ENCODE results near the gene HCN1.

DNA sequence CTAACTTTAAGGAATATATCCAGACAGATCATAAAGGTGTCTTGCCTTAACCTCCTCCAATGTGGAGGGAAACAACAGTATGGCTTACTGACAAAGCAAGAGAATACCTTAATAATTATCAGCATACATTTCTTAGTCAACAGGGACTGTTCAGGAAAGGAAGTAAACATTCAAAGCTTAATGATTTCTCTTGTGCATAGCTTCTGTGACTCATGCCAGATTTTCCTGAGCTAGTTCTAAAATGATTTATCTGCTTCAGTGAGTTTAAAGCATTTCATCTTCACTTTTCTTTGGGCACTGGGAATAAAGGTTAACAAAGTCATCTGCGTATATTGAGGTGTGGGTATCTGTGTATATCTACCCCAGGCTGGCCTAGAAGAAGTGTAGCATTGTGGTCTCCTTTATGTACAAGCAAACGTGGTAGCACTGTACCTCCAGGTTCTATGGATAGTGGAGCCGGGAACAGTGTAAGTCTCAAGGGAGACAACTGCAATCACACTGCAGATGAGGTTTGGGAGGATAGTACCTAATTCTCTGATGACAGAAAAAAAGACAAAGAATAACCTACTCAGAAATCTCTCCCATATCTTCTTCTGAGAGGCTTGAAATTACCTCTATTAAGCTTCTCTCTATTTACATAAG is 284.1 kb downstream of the HCN1 start:
- TF ChIP-seq CTCF (IDR thresholded peaks at IDR 0.05 in 8 of 11, conservative IDR thresholded peaks at IDR 0.05 in 3 of 11) (no peak), POLR2A (IDR thresholded peaks at IDR 0.05) (no peak)
